SK-N-SH (cell line): ENCODE data around the gene PNPLA2. TPM values are rescaled to one million over a fixed set of nuclear protein-coding genes. Genes with fewer than 3 reads are reported as not detected.
A peak's percentile ranks its signal among the peaks of the same experiment; 100 is the strongest.

Experiments
- CTCF ChIA-PET: fragments of 300-600, 350-600 bp; formaldehyde crosslinking; extraction: SDS; loops from one replicate; lab custom pipeline; 2021; lab: Yijun Ruan, JAX
- POLR2A ChIA-PET: fragments of 350-600 bp; sonication (Branson Sonifier 250); formaldehyde crosslinking; extraction: SDS; loops from one replicate; lab custom pipeline; 2020; ENCODE audit warnings: antibody characterized with exemption, inconsistent platforms; lab: Yijun Ruan, JAX
- DNase-seq: peaks from one replicate; pipeline ENCODE4 v3.0.0; 2012
- H2AFZ ChIP-seq: fragments of 200-600 bp; sonication (generic); 2 replicates; pipeline ENCODE4 v1.8.1; 2016; ENCODE audit warnings: antibody characterized with exemption, mild to moderate bottlenecking, low read depth
- H3F3A ChIP-seq: fragments of 200-600 bp; sonication (generic); replicated peaks from 2 replicates; pipeline ENCODE3; 2016; ENCODE audit warnings: antibody characterized with exemption, mild to moderate bottlenecking; ENCODE audit not compliant: insufficient read depth
- H3K27ac ChIP-seq, 2 experiments: fragments of 200-500 bp in 1 of 2; fragments of 200-600 bp in 1 of 2; sonication (Bioruptor generic) in 1 of 2; sonication (generic), shearing (Covaris generic) in 1 of 2; 2 replicates each; pipeline versions ENCODE4 v1.5.1 to v1.6.1; 2014 to 2016; ENCODE audit warnings: low read depth in 2 of 2, inconsistent platforms in 1 of 2, low read length in 1 of 2, mild to moderate bottlenecking in 1 of 2, mixed read lengths in 1 of 2
- H3K27me3 ChIP-seq: fragments of 200-600 bp; sonication (generic), shearing (Covaris generic); 2 replicates; pipeline ENCODE4 v1.6.1; 2016; ENCODE audit warnings: mixed run types; ENCODE audit not compliant: insufficient read depth
- H3K36me3 ChIP-seq, 2 experiments: fragments of 200-500 bp in 1 of 2; fragments of 200-600 bp in 1 of 2; sonication (Bioruptor generic) in 1 of 2; sonication (generic) in 1 of 2; replicated peaks in 1 of 2; 2 replicates each; pipeline versions ENCODE3 to v1.5.1; 2014 to 2016; ENCODE audit warnings: low read length in 1 of 2, mild to moderate bottlenecking in 1 of 2; ENCODE audit not compliant: insufficient read depth in 2 of 2, control insufficient read depth in 1 of 2
- H3K4me1 ChIP-seq, 2 experiments: fragments of 200-500 bp in 1 of 2; fragments of 200-600 bp in 1 of 2; sonication (Bioruptor generic) in 1 of 2; sonication (generic), shearing (Covaris generic) in 1 of 2; 2 replicates each; pipeline versions ENCODE4 v1.5.1 to v1.6.1; 2014 to 2016; ENCODE audit warnings: low read depth in 1 of 2, low read length in 1 of 2, mixed run types in 1 of 2; ENCODE audit not compliant: insufficient read depth in 2 of 2, control insufficient read depth in 1 of 2
- H3K4me2 ChIP-seq: fragments of 200-600 bp; sonication (generic), shearing (Covaris generic); 2 replicates; pipeline ENCODE4 v1.6.1; 2017; ENCODE audit warnings: mixed run types
- H3K4me3 ChIP-seq, 2 experiments: fragments of 200-500 bp in 1 of 2; fragments of 200-600 bp in 1 of 2; sonication (Bioruptor generic) in 1 of 2; sonication (generic), shearing (Covaris generic) in 1 of 2; 2 replicates each; pipeline versions ENCODE4 v1.5.1 to v1.8.1; 2014 to 2016; ENCODE audit warnings: low read depth in 2 of 2, inconsistent platforms in 1 of 2, low read length in 1 of 2, mild to moderate bottlenecking in 1 of 2, mixed read lengths in 1 of 2, moderate library complexity in 1 of 2
- H3K79me2 ChIP-seq: fragments of 200-600 bp; sonication (generic); 2 replicates; pipeline ENCODE4 v1.8.1; 2017; ENCODE audit warnings: mild to moderate bottlenecking; ENCODE audit not compliant: insufficient read depth
- H3K9ac ChIP-seq: fragments of 200-600 bp; sonication (generic); 2 replicates; pipeline ENCODE4 v1.6.1; 2017; ENCODE audit warnings: mixed run types
- H3K9me2 ChIP-seq: fragments of 200-600 bp; sonication (generic); 2 replicates; pipeline ENCODE4 v1.6.1; 2017; ENCODE audit warnings: mixed run types
- H3K9me3 ChIP-seq: fragments of 200-600 bp; sonication (generic); 2 replicates; pipeline ENCODE4 v1.6.1; 2017; ENCODE audit warnings: mixed run types, mild to moderate bottlenecking, moderate library complexity
- H4K20me1 ChIP-seq: fragments of 200-600 bp; sonication (generic); 2 replicates; pipeline ENCODE4 v1.6.1; 2017; ENCODE audit warnings: mild to moderate bottlenecking, mixed run types; ENCODE audit not compliant: insufficient read depth
- CHD2 ChIP-seq: fragments of 150-350 bp; IDR thresholded peaks from 2 replicates; pipeline ENCODE4 v1.6.1; 2018; ENCODE audit warnings: low read length; ENCODE audit not compliant: partially characterized antibody
- CTCF ChIP-seq: fragments of 200-600 bp; sonication (generic); IDR thresholded peaks from 2 replicates; pipeline ENCODE4 v1.6.1; 2017; ENCODE audit warnings: antibody characterized with exemption, mild to moderate bottlenecking, moderate library complexity
- EP300 ChIP-seq, 2 experiments: IDR thresholded peaks; 2 replicates each; pipeline versions ENCODE4 v1.4.0 to v1.6.1; 2012; ENCODE audit warnings: borderline replicate concordance in 1 of 2, low read depth in 1 of 2, low read length in 1 of 2
- EZH2phosphoT487 ChIP-seq: fragments of 200-600 bp; sonication (generic); IDR thresholded peaks from 2 replicates; pipeline ENCODE4 v1.6.1; 2017; ENCODE audit warnings: low read depth, mixed run types, mild to moderate bottlenecking, antibody characterized with exemption, moderate library complexity, borderline replicate concordance
- FOSL2 ChIP-seq: IDR thresholded peaks from 2 replicates; pipeline ENCODE4 v1.4.0; 2012; ENCODE audit warnings: low read depth, mild to moderate bottlenecking, moderate library complexity, borderline replicate concordance
- FOXJ3 ChIP-seq: sonication (generic); formaldehyde crosslinking; IDR thresholded peaks from 2 replicates; pipeline ENCODE4 v1.5.1; 2020; ENCODE audit warnings: mild to moderate bottlenecking, missing genetic modification reagents
- GATA2 ChIP-seq: sonication (generic); formaldehyde crosslinking; IDR thresholded peaks from 2 replicates; pipeline ENCODE4 v1.5.0; 2020; ENCODE audit warnings: mild to moderate bottlenecking, missing genetic modification reagents
- JUND ChIP-seq: IDR thresholded peaks from 2 replicates; pipeline ENCODE4 v1.4.0; 2012
- MEF2A ChIP-seq: IDR thresholded peaks from 2 replicates; pipeline ENCODE4 v1.4.0; 2012; ENCODE audit warnings: low read depth, borderline replicate concordance
- MXI1 ChIP-seq: IDR thresholded peaks from 2 replicates; pipeline ENCODE4 v1.6.1; 2012; ENCODE audit warnings: mild to moderate bottlenecking, low read depth, low read length, improper control_type of control experiment
- NRF1 ChIP-seq: IDR thresholded peaks from 2 replicates; pipeline ENCODE4 v1.6.1; 2012; ENCODE audit warnings: low read depth, mild to moderate bottlenecking, low read length
- RAD21 ChIP-seq: IDR thresholded peaks from 2 replicates; pipeline ENCODE4 v1.6.1; 2012; ENCODE audit warnings: mild to moderate bottlenecking, low read length
- RCOR1 ChIP-seq: fragments of 150-350 bp; IDR thresholded peaks from 2 replicates; pipeline ENCODE4 v1.6.1; 2017; ENCODE audit warnings: antibody characterized with exemption, low read length
- REST ChIP-seq: IDR thresholded peaks from 2 replicates; pipeline ENCODE4 v1.6.1; 2012; ENCODE audit warnings: mild to moderate bottlenecking, low read depth, low read length, moderate library complexity
- RFX5 ChIP-seq: IDR thresholded peaks from 2 replicates; pipeline ENCODE4 v1.6.1; 2012; ENCODE audit warnings: mild to moderate bottlenecking, improper control_type of control experiment, low read length
- SIN3A ChIP-seq: IDR thresholded peaks from 2 replicates; pipeline ENCODE4 v1.6.1; 2012; ENCODE audit warnings: low read depth, mild to moderate bottlenecking, low read length, moderate library complexity, borderline replicate concordance
- SMC3 ChIP-seq: IDR thresholded peaks from 2 replicates; pipeline ENCODE4 v1.6.1; 2012; ENCODE audit warnings: low read depth, low read length, improper control_type of control experiment
- TAF1 ChIP-seq: IDR thresholded peaks from 2 replicates; pipeline ENCODE4 v1.6.1; 2012; ENCODE audit warnings: low read depth, mild to moderate bottlenecking, low read length, moderate library complexity, borderline replicate concordance
- TCF12 ChIP-seq: IDR thresholded peaks from 2 replicates; pipeline ENCODE4 v1.4.0; 2012
- USF1 ChIP-seq: IDR thresholded peaks from 2 replicates; pipeline ENCODE4 v1.4.0; 2012; ENCODE audit warnings: low read depth, borderline replicate concordance
- USF2 ChIP-seq: fragments of 150-350 bp; IDR thresholded peaks from 2 replicates; pipeline ENCODE4 v1.6.1; 2017; ENCODE audit warnings: antibody characterized with exemption, low read length, low read depth, borderline replicate concordance
- ZBTB33 ChIP-seq: IDR thresholded peaks from 2 replicates; pipeline ENCODE4 v1.4.0; 2012; ENCODE audit warnings: low read depth, borderline replicate concordance
- WGBS: methylation state at CpG from one replicate; pipeline ENCODE4 v1.1.6; 2017; ENCODE audit warnings: low lambda C conversion rate; 5-methylcytosine and 5-hydroxymethylcytosine counted together
- polyA plus RNA-seq, 3 experiments: library from polyadenylated mRNA; depleted of rRNA; stranded (reverse); fragments of >200 nt; gene quantifications; 2 replicates each; pipeline ENCODE4 v1.2.3, GENCODE V29; 2012

The PNPLA2 gene
- polyA plus RNA-seq, 1 of the 3 experiments (the other 2 are of a cell fraction), result 60.3 TPM

GRCh38 chr11:834371-835316, 15.9 kb downstream of the PNPLA2 start:
- H3K4me2 ChIP-seq, result peak overlapping the region; percentile 92
- 24% methylated on average over 8 of the region's 31 CpGs for WGBS
- peaks cover 35% of the 10 kb centered on the region for H3F3A ChIP-seq
- H3K4me3 ChIP-seq, result peak overlapping the region; percentile 69 to 79
- no peaks in the 10 kb centered on the region for H3K27me3 ChIP-seq
- H3K9me2 ChIP-seq, result no peaks in the 10 kb centered on the region
- peaks cover 9 to 35% of the 10 kb centered on the region in 2 experiments for H3K36me3 ChIP-seq
- CTCF ChIA-PET, result interaction anchor here (0.7 to 2.5 kb wide), 5 partner anchors 13 to 218 kb away, joined by 3 to 11 read pairs (median 4); no protein-coding TSS in a partner anchor
- H3K9ac ChIP-seq, result peak overlapping the region; percentile 98
- no peak for DNase-seq
- H3K79me2 ChIP-seq, result peaks cover 78% of the 10 kb centered on the region
- H2AFZ ChIP-seq, result no peak overlapping the region
- H3K9me3 ChIP-seq, result no peaks in the 10 kb centered on the region
- peaks cover 44% of the 10 kb centered on the region for H4K20me1 ChIP-seq
- H3K27ac ChIP-seq, result peak overlapping the region; percentile 71 to 91
- POLR2A ChIA-PET, result interaction anchor here (0.6 to 3.0 kb wide), 5 partner anchors 8 to 162 kb away, joined by 3 to 15 read pairs (median 6); partner anchors contain the start of genes PNPLA2, RPLP2 and TSPAN4
- H3K4me1 ChIP-seq, result peaks cover 14 to 33% of the 10 kb centered on the region in 2 experiments; a peak in 2 of 4 replicates
- TF ChIP-seq TAF1, result no peak
- no peak for TF ChIP-seq USF2
- TF ChIP-seq JUND, result peak; percentile 86
- no peak for TF ChIP-seq RAD21
- no peak for TF ChIP-seq SMC3
- no peak for TF ChIP-seq FOXJ3 (CRISPR knock-in tag)
- peak in 1 of 2 experiments; percentile 80; a peak in 1 of 4 replicates for TF ChIP-seq EP300 (IDR thresholded peaks at IDR 0.05; ENCODE audit: borderline replicate concordance in 1 of 2, low read depth in 1 of 2, low read length in 1 of 2)
- TF ChIP-seq SIN3A, result peak; percentile 48; the same call in 1 of the 2 replicates
- TF ChIP-seq NRF1, result no peak
- TF ChIP-seq FOSL2, result peak; percentile 95
- no peak for TF ChIP-seq MEF2A
- no peak for TF ChIP-seq GATA2 (CRISPR knock-in tag)
- TF ChIP-seq USF1, result no peak
- no peak for TF ChIP-seq RFX5
- peak; percentile 70; the same call in 1 of the 2 replicates for TF ChIP-seq ZBTB33
- TF ChIP-seq REST, result peak; percentile 73
- TF ChIP-seq RCOR1, result no peak
- TF ChIP-seq CHD2, result no peak
- TF ChIP-seq TCF12, result peak; percentile 70
- no peak for TF ChIP-seq MXI1
- TF ChIP-seq CTCF, result no peak
- TF ChIP-seq EZH2phosphoT487, result no peak
